GM18508 (cell line): ENCODE measurements around the gene ZFAND2B.
A peak's percentile ranks its signal among the peaks of the same experiment; 100 is the strongest.

Source experiments
- ATAC-seq: cut with Tn5 transposase; IDR thresholded peaks from one replicate; pipeline ENCODE4 v1.9.1; 2021; ENCODE audit warnings: moderate number of reproducible peaks; ENCODE audit not compliant: insufficient read depth, unreplicated experiment

ZFAND2B gene

GRCh38 chr2:219206328-219207133 lies at the start of gene ZFAND2B:
ZFAND2B (plus strand) TSS chr2:219206782; CDS start chr2:219206988, 206 bp downstream.
- peak; percentile 69 for ATAC-seq

GRCh38 chr2:219157396-219157795 lies 49.2 kb upstream of the ZFAND2B start:
- no peak for ATAC-seq

GRCh38 chr2:219158025-219158424 lies 48.6 kb upstream of the ZFAND2B start:
- ATAC-seq: no peak

- no peak for ATAC-seq
These were observed 48.0 kb upstream of the ZFAND2B start for GRCh38 chr2:219158586-219158985.

GRCh38 chr2:219159771-219160185 lies 46.8 kb upstream of the ZFAND2B start:
- peak; percentile 2 for ATAC-seq

GRCh38 chr2:219160186-219161017 lies 46.2 kb upstream of the ZFAND2B start, which contains the start of gene NHEJ1:
NHEJ1 (minus strand) TSS chr2:219160815; CDS start chr2:219158362, 2,453 bp downstream.
- ATAC-seq: peak; percentile 63

GRCh38 chr2:219161097-219161496 lies 45.5 kb upstream of the ZFAND2B start:
- ATAC-seq: no peak

- no peak for ATAC-seq
These were observed 43.4 kb upstream of the ZFAND2B start for GRCh38 chr2:219163156-219163555.

- no peak for ATAC-seq
These were observed 41.3 kb upstream of the ZFAND2B start for GRCh38 chr2:219165058-219165911.

- ATAC-seq: no peak
These were observed 38.6 kb upstream of the ZFAND2B start for GRCh38 chr2:219167997-219168396.

GRCh38 chr2:219168526-219168925 lies 38.1 kb upstream of the ZFAND2B start:
- no peak for ATAC-seq

- ATAC-seq: no peak
These were observed 37.6 kb upstream of the ZFAND2B start for GRCh38 chr2:219168932-219169331.

- ATAC-seq: no peak
These were observed 36.5 kb upstream of the ZFAND2B start, which contains the start of gene SLC23A3 for GRCh38 chr2:219169930-219170654. SLC23A3 (minus strand) TSS chr2:219170029; CDS start chr2:219169984, 45 bp downstream.

- no peak for ATAC-seq
These were observed 35.3 kb upstream of the ZFAND2B start for GRCh38 chr2:219171231-219171651.

- ATAC-seq: no peak
These were observed 34.1 kb upstream of the ZFAND2B start for GRCh38 chr2:219172231-219173154.

- no peak for ATAC-seq
These were observed 33.4 kb upstream of the ZFAND2B start for GRCh38 chr2:219173176-219173575.

GRCh38 chr2:219174146-219174545 lies 32.4 kb upstream of the ZFAND2B start:
- ATAC-seq: no peak

GRCh38 chr2:219174801-219175200 lies 31.8 kb upstream of the ZFAND2B start:
- ATAC-seq: no peak
